Activated CD4-positive, alpha-beta T cell treated with anti-CD3 and anti-CD28 coated beads, Interleukin-2, amount 50 U/mL, for 4 hours (primary cell): ENCODE data around the gene PDE6B.
"Not testable (repeated sequence)": the region's sequence is repeated elsewhere in the genome, so short reads cannot be mapped to it uniquely, and the experiment has no call there.

Experiments
- DNase-seq, 2 experiments: peaks; one replicate each; pipeline ENCODE4 v3.0.0-alpha.2; 2020

Gene PDE6B

GRCh38 chr4:637536-638280, 12.3 kb downstream of the PDE6B start:
- no peak for DNase-seq

DNA sequence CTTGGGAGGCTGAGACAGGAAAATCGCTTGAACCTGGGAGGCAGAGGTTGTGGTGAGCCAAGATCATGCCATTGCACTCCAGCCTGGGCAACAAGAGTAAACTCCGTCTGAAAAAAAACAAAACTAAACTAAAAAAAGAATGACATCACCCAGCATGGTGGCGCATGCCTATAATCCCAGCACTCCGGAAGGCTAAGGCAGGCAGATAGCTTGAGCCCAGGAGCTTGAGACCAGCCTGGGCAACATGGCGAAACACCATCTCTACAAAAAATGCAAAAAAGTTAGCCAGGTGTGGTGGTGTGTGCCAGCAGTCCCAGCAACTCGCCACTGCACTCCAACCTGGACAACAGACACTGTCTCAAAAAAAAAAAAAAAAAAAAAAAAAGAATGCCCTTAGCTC, 17.0 kb downstream of the PDE6B start:
- DNase-seq, result not testable (repeated sequence)

GRCh38 chr4:646460-646859, 21.1 kb downstream of the PDE6B start:
- DNase-seq, result no peak

DNA sequence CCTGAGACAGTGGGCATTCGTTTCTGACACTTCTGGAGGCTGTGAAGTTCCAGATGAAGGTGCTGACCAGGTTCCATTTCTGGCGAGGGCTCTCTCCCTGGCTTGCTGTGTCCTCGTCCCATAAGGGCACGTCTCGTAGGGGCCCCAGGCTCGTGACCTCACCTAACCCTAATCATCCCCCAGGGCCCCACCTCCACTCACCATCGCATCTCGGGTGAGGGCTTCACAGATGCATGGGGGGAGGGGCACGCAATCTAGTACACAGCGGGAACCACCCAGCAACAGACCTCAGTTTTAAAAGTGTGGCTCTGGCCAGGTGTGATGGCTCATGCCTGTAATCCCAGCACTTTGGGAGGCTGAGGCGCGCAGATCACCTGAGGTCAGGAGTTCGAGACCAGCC, 22.1 kb downstream of the PDE6B start:
- DNase-seq, result no peak

- DNase-seq, result no peak
Measured at GRCh38 chr4:648579-649292, 23.4 kb downstream of the PDE6B start.

DNA sequence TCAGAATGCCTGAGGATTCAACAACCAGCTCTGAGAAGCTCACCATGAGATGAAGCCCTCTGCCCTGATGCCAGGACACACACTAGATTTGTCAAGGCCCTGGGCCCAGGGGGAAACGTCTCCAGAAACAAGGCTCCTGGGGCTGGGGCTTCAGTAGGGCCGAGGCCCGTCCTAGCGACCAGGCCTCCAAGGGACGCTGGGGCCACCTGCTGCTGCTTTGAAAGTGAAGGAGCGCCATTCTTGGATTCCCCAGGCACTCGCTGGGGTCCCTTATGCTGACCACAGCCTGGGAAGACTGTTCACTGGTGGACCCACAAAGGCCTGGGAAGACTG, 23.9 kb downstream of the PDE6B start:
- DNase-seq, result no peak

GRCh38 chr4:649751-650310, 24.5 kb downstream of the PDE6B start:
- no peak for DNase-seq

GRCh38 chr4:650461-650860, 25.1 kb downstream of the PDE6B start:
- no peak for DNase-seq

DNA sequence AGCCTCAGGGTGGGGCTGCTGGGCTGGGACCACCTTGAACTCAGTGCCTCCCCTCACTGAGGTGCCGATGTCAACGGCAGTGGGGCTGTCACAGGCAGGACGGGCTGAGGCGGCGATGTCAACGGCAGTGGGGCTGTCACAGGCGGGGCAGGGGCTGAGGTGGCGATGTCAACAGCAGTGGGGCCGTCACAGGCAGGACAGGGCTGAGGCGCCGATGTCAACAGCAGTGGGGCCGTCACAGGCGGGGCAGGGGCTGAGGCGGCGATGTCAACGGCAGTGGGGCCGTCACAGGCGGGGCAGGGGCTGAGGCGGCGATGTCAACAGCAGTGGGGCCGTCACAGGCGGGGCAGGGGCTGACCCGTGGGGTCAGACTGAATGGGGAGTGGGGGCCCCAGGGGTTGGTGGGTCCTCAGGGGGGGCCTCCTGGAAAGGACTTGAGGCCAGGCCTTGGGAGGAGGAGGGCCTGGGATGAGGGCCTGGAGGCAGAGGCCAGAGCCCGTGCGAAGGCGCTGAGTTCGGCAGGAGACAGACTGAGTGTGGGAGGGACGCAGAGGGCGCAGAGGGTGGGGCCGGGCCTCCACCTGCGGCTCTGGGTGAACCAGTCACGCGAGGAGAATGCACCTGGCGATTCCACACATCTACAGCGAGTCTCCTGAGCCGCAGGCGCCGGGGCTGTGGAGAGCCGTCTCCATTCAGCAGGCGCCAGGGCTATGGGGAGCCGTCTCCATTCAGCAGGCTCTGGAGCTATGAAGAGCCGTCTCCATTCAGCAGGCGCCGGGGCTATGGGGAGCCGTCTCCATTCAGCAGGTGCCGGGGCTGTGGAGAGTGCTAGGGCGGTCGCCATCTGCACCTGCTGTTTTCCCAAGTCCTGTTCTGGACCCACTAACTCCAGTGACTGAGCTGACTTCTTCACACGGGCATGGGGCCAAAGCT, 25.8 kb downstream of the PDE6B start:
- DNase-seq, result no peak

DNA sequence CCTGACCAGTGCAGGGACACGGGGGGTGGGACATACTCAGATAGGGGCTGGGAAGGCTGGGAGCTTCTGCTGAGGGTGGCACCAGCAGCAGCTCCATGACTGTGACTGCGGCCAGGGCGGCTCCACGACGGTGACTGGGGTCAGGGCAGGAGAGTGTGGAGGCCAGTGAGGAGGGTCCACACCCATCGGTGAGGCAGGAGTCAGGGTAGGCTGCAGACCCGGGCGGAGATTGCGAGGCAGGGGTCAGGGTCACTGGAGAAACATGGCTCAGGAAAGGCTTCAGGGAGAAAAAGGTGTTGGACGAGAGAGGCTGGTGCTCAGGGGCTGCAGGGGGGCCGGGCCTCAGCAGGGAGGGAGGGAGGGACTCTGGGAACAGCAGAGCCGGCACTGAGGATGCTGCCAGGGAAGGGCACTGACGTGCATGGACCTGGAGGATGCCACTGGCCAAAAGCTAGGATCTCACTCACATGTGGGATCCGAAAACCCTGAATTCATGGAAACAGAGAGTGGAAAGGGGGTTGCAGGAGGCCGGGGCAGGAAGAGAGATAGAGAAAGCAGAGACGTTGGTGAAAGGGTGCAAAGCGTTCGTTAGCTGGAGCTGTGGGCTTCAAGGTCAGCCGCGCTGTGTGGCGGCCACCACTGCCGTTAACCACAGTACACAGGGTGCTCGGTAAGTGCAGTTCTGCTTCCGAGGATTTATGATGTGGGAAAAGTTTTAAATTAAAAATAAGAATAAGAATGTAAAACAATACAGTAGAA, 26.7 kb downstream of the PDE6B start:
- DNase-seq, result no peak

- DNase-seq, result no peak
Measured at GRCh38 chr4:653080-653821, 27.9 kb downstream of the PDE6B start.

GRCh38 chr4:653831-654502, 28.6 kb downstream of the PDE6B start:
- DNase-seq, result no peak

- DNase-seq, result no peak
Measured at GRCh38 chr4:654503-654845, 29.1 kb downstream of the PDE6B start.

- DNase-seq, result no peak
Measured at GRCh38 chr4:654871-655463, 29.6 kb downstream of the PDE6B start.

GRCh38 chr4:655464-656151, 30.2 kb downstream of the PDE6B start:
- no peak for DNase-seq

DNA sequence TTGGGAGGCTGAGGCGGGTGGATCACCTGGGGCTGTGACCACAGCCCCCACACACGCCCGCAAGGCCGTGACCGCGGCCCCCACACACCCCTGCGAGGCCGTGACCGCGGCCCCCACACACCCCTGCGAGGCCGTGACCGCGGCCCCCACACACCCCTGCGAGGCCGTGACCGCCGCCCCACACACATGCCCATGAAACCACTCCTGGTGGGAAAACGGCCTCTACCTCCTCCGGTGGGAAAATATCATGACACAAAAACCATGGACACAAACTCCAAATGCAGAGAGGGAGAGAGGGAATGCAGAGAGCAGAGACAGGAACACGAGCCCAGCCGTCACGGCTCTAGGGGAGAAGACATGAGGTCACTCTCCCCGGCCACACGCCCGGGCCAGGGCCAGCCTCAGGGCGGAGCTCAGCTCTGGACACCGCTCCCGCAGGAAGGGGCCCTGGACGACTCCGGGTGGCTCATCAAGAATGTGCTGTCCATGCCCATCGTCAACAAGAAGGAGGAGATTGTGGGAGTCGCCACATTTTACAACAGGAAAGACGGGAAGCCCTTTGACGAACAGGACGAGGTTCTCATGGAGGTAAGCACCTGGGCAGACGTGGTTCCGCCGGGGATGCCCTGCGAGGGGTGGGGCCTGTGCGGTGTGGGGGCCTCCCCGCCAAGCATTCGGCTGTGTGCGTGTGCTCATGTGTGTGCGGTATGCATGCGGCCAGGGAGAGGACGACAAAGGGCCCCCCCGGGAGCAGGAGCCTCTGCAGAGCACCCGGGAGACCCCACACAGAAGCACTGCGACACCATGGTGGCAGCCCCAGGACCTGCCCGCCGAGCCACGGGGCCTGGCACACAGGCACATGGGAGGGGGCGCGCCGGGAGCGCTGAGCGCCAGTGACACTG, 31.3 kb downstream of the PDE6B start:
- no peak for DNase-seq

- no peak for DNase-seq
Measured at GRCh38 chr4:657338-657833, 32.0 kb downstream of the PDE6B start.

DNA sequence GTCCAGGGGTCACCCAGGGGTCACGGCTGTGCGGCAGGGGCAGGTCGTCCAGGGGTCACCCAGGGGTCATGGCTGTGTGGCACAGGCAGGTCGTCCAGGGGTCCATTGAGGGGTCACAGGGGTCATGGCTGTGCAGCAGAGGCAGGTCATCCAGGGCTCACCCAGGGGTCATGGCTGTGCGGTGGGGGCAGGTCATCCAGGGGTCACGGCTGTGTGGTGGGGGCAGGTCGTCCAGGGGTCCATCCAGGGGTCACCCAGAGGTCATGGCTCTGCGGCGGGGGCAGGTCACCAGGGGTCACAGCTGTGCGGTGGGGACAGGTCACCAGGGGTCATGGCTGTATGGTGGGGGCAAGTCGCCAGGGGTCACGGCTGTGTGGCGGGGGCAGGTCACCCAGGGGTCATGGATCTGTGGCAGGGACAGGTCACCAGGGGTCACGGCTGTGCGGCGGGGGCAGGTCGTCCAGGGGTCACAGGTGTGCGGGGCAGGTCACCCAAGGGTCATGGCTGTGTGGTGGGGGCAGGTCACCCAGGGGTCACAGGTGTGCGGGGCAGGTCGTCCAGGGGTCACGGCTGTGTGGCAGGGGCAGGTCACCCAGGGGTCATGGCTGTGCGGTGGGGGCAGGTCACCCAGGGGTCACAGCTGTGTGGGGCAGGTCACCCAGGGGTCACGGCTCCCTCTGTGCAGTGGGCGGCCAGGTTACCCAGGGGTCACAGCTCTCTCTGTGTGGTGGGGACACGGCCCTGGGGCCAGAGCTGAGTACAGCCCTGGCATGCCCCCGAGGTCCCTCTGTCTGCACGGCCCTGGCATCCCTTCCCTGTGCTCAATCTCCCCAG, 32.7 kb downstream of the PDE6B start:
- DNase-seq, result no peak
